Parathyroid adenoma (tissue), 2 donors: Measurements from ENCODE around the gene C11orf68.

Experiments
- H2AFZ ChIP-seq: fragments of 300-600 bp; sonication (generic); one replicate; pipeline ENCODE4 v1.7.0; 2017; ENCODE audit warnings: antibody characterized with exemption, mild to moderate bottlenecking
- H3K27ac ChIP-seq: fragments of 300-600 bp; sonication (generic); one replicate; pipeline ENCODE4 v1.7.0; 2017
- H3K27me3 ChIP-seq: fragments of 300-600 bp; sonication (generic); one replicate; pipeline ENCODE4 v1.7.0; 2017; ENCODE audit warnings: low read length; ENCODE audit not compliant: control insufficient read depth, insufficient read depth
- H3K36me3 ChIP-seq: fragments of 300-600 bp; sonication (generic); one replicate; pipeline ENCODE4 v1.7.0; 2017; ENCODE audit warnings: low read length; ENCODE audit not compliant: control insufficient read depth, insufficient read depth
- H3K4me1 ChIP-seq: fragments of 300-600 bp; sonication (generic); one replicate; pipeline ENCODE4 v1.7.0; 2017; ENCODE audit warnings: control low read depth
- H3K4me2 ChIP-seq: fragments of 300-600 bp; sonication (generic); one replicate; pipeline ENCODE4 v1.7.0; 2017; ENCODE audit warnings: low read length
- H3K4me3 ChIP-seq: fragments of 300-600 bp; sonication (generic); one replicate; pipeline ENCODE4 v1.7.0; 2017; ENCODE audit warnings: low read depth, low read length
- H3K79me2 ChIP-seq: fragments of 300-600 bp; sonication (generic); one replicate; pipeline ENCODE4 v1.7.0; 2017; ENCODE audit warnings: control low read depth
- H3K9ac ChIP-seq: fragments of 300-600 bp; sonication (generic); one replicate; pipeline ENCODE4 v1.7.0; 2017; ENCODE audit warnings: mild to moderate bottlenecking
- H3K9me3 ChIP-seq: fragments of 300-600 bp; sonication (generic); one replicate; pipeline ENCODE4 v1.7.0; 2017; ENCODE audit warnings: low read length; ENCODE audit not compliant: control insufficient read depth
- TF ChIP-seq, protein P1 (sequence below): fragments of 300-600 bp; sonication (generic); IDR thresholded peaks from one replicate; pipeline ENCODE4 v1.7.0; 2017; ENCODE audit warnings: antibody characterized with exemption, mild to moderate bottlenecking
- donor health status: primary hyperparathyroidism.

Gene C11orf68

DNA sequence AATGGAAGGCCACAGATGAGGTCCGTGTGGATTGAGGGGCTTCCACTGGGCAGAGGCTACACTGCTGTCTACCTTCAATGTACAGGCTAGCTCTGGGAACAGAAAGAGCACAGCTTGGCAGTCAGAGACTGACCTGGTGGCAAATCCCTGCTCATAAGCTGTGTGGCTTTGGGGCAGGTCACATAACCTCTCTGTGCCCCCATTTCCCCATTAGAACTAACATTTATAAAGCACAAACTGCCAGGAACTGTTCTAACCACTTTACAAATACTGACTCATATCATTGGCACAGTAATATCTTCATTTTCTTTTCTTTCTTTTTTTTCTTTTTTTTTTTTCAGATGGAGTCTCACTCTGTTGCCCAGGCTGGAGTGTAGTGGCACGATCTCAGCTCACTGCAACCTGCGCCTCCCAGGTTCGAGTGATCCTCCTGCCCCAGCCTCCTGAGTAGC is 21.8 kb downstream of the C11orf68 start:
- H3K27me3 ChIP-seq: no peaks in the 10 kb centered on the region
- no peak overlapping the region for H3K9ac ChIP-seq
- H3K4me3 ChIP-seq: no peak overlapping the region
- H2AFZ ChIP-seq: no peak overlapping the region
- no peaks in the 10 kb centered on the region for H3K4me1 ChIP-seq
- H3K36me3 ChIP-seq: no peaks in the 10 kb centered on the region
- TF ChIP-seq, protein P1, sequence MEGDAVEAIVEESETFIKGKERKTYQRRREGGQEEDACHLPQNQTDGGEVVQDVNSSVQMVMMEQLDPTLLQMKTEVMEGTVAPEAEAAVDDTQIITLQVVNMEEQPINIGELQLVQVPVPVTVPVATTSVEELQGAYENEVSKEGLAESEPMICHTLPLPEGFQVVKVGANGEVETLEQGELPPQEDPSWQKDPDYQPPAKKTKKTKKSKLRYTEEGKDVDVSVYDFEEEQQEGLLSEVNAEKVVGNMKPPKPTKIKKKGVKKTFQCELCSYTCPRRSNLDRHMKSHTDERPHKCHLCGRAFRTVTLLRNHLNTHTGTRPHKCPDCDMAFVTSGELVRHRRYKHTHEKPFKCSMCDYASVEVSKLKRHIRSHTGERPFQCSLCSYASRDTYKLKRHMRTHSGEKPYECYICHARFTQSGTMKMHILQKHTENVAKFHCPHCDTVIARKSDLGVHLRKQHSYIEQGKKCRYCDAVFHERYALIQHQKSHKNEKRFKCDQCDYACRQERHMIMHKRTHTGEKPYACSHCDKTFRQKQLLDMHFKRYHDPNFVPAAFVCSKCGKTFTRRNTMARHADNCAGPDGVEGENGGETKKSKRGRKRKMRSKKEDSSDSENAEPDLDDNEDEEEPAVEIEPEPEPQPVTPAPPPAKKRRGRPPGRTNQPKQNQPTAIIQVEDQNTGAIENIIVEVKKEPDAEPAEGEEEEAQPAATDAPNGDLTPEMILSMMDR: no peak
- no peaks in the 10 kb centered on the region for H3K79me2 ChIP-seq
- no peak overlapping the region for H3K27ac ChIP-seq
- no peak overlapping the region for H3K4me2 ChIP-seq
- H3K9me3 ChIP-seq: no peaks in the 10 kb centered on the region

DNA sequence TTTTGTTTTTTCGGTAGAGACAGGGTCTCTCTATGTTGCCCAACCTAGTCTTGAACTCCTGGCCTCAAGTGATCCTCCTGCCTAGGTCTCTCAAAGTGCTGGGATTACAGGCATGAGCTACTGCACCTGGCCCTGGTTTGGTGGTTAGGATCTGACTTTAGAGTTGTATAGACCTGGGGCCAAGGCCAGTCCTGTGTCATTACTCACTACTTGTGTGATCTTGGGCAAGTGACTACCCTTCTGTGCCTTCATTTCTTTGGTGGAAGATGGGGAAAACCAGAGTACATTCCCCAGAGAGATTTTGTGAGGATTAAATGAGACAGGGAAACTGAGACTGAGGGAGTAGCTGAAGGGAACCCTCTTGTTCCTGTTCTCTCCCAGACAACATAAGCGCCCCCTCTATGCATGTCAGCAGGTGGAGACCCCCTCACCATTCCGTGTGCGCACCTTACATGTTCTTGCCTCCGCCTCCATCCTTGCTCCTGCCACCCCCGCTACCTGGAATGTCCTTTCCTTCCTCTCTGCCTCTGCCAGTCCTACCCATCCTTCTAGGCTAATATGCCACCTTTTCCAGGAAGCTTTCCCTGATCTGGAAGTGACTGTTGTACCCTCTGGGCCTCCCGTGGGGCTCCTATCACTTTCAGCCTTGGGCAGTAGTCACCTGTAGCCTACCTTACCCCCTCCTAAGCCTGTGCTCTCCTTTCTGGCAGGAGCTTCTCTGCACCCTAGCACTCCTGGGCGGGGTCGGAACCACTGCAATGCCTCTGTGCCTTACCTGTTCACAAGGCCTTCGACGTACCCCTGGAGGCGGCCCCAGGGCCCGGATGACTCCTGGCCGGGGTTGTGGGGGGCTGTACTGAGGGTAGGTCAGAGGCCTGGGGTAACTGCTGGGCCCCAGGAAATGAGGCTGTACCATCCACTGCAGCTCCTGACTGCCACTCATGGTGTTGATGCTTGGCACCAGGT is 22.5 kb downstream of the C11orf68 start:
- no peak overlapping the region for H3K4me3 ChIP-seq
- H2AFZ ChIP-seq: no peak overlapping the region
- no peaks in the 10 kb centered on the region for H3K4me1 ChIP-seq
- no peaks in the 10 kb centered on the region for H3K36me3 ChIP-seq
- H3K9ac ChIP-seq: no peak overlapping the region
- no peaks in the 10 kb centered on the region for H3K9me3 ChIP-seq
- no peak overlapping the region for H3K27ac ChIP-seq
- no peak overlapping the region for H3K4me2 ChIP-seq
- TF ChIP-seq, protein P1: no peak
- H3K79me2 ChIP-seq: no peaks in the 10 kb centered on the region
- H3K27me3 ChIP-seq: no peaks in the 10 kb centered on the region

DNA sequence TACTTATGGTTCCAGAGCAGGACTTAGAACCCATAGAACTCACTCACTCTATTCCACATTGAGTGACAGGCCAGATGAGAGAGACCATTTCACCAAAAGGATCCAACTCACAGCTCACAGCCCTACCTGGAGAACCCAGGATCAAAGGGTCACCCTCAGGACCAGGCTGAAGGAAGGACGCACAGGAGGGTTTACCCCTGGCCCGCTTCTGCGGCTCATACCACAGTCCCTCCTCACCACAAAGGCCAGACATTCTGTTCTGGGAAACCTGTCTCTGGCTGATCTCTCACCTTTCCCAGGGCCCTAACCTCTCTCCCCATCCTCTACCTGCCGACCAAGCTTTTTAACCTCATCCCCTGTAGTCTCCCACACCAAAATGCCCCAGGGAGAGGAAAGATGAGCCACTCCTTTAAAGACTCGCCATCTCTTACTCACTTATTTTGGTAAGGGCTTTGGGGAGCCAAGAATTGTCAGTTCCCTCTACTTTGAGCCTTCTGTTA is 23.3 kb downstream of the C11orf68 start:
- H3K4me2 ChIP-seq: no peak overlapping the region
- TF ChIP-seq, protein P1: no peak
- no peaks in the 10 kb centered on the region for H3K36me3 ChIP-seq
- no peaks in the 10 kb centered on the region for H3K9me3 ChIP-seq
- H2AFZ ChIP-seq: no peak overlapping the region
- H3K27ac ChIP-seq: no peak overlapping the region
- H3K4me1 ChIP-seq: no peaks in the 10 kb centered on the region
- H3K27me3 ChIP-seq: no peaks in the 10 kb centered on the region
- no peak overlapping the region for H3K4me3 ChIP-seq
- H3K79me2 ChIP-seq: no peaks in the 10 kb centered on the region
- no peak overlapping the region for H3K9ac ChIP-seq

DNA sequence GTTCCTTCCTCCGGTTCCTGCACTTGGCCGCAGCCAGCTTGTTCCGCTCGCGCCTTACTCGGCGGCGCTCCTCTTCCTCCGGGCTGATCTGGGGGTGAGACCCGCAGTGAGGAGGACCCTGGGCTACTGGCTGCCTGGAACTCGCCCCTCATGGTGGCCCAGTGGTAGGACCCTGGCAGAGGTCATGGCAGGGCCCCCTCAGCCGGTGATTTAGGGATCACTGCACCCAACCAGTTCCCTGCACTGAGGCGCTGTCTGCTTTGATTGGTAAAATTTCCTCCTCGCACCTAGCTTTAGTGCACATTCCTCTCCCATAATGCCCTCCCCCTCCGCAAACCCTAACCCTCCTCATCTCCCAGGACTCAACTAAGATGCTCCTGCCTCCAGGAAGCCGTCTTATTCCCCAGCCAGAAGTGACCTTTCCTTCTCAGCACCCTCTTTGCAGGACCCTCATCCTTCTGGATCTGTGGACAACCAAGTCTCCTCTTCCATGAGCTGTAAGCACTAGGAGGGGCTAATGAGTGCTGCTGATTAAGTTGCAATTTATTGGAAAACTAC is 24.7 kb downstream of the C11orf68 start:
- no peaks in the 10 kb centered on the region for H3K27me3 ChIP-seq
- H3K4me1 ChIP-seq: peaks cover 3% of the 10 kb centered on the region
- no peak overlapping the region for H3K4me2 ChIP-seq
- H2AFZ ChIP-seq: no peak overlapping the region
- H3K9me3 ChIP-seq: no peaks in the 10 kb centered on the region
- no peaks in the 10 kb centered on the region for H3K36me3 ChIP-seq
- H3K79me2 ChIP-seq: no peaks in the 10 kb centered on the region
- no peak overlapping the region for H3K9ac ChIP-seq
- peak overlapping the region; percentile 75 for H3K27ac ChIP-seq
- H3K4me3 ChIP-seq: peak overlapping the region; percentile 5
- TF ChIP-seq, protein P1: no peak
